Dendritic cell treated with granulocyte-macrophage colony-stimulating factor and Interleukin-4, amounts not matched to agents 40 ng/mL and 50 ng/mL, for 4 days (primary cell): ENCODE data around the gene LCE4A.

ENCODE experiments used
- H3K27ac Mint-ChIP-seq: one replicate; pipeline ENCODE4 v1.8.0; 2022; ENCODE audit warnings: mild to moderate bottlenecking, mixed read lengths
- H3K27me3 Mint-ChIP-seq: one replicate; pipeline ENCODE4 v1.8.0; 2022; ENCODE audit warnings: mild to moderate bottlenecking, mixed read lengths
- H3K36me3 Mint-ChIP-seq: one replicate; pipeline ENCODE4 v1.8.0; 2022; ENCODE audit warnings: low read depth, mixed read lengths
- H3K4me1 Mint-ChIP-seq: one replicate; pipeline ENCODE4 v1.8.0; 2022; ENCODE audit warnings: low read depth, mixed read lengths
- H3K4me3 Mint-ChIP-seq: one replicate; pipeline ENCODE4 v1.8.0; 2022; ENCODE audit warnings: mild to moderate bottlenecking, moderate library complexity, mixed read lengths
- H3K9me3 Mint-ChIP-seq: one replicate; pipeline ENCODE4 v1.8.0; 2022; ENCODE audit warnings: mixed read lengths
- intact Hi-C: fragments of 100-400 bp; cut with micrococcal nuclease; formaldehyde crosslinking; loops from one replicate; pipeline ENCODE4 v1.15.0; 2022

Gene LCE4A

DNA sequence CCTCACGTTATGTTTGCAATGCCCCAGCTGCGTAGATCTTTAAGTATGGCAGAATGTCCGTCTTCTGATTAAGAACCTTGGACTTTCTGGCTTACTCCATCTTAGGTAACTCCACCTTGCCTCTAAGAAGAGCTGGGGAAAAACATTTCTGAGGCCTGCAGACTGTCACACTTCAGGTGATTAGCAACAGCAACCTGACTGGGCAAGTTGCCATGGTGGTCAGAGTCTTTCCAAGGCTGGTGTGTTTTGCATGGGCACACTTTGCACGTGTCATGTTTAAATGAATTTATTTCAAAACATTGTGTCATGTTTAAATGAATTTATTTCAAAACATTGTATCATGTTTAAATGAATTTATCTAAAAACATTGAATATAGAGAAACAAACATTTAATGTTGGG, 50.7 kb downstream of the LCE4A start:
- H3K9me3 Mint-ChIP-seq = no peaks in the 10 kb centered on the region
- peaks cover 2% of the 10 kb centered on the region for H3K27me3 Mint-ChIP-seq
- no peaks in the 10 kb centered on the region for H3K36me3 Mint-ChIP-seq
- no peaks in the 10 kb centered on the region for H3K4me1 Mint-ChIP-seq
- H3K4me3 Mint-ChIP-seq = no peak overlapping the region
- no peak overlapping the region for H3K27ac Mint-ChIP-seq
- intact Hi-C loops = no loop called here
